Osteocyte (in vitro differentiated cells): ENCODE data around the gene MORN3. TPM values are rescaled to one million over a fixed set of nuclear protein-coding genes. Genes with fewer than 3 reads are reported as not detected.

ENCODE experiments used
- DNase-seq: peaks from one replicate; pipeline ENCODE4 v3.0.0; 2021; ENCODE audit warnings: mixed read lengths; ENCODE audit not compliant: unreplicated experiment; ENCODE audit errors: extremely low spot score
- H3K27ac Mint-ChIP-seq: one replicate; pipeline ENCODE4 v1.8.0; 2021; ENCODE audit warnings: mild to moderate bottlenecking, mixed read lengths; ENCODE audit not compliant: unreplicated experiment
- H3K27me3 Mint-ChIP-seq: one replicate; pipeline ENCODE4 v1.8.0; 2021; ENCODE audit warnings: mixed read lengths; ENCODE audit not compliant: unreplicated experiment
- H3K36me3 Mint-ChIP-seq: one replicate; pipeline ENCODE4 v1.8.0; 2021; ENCODE audit warnings: mixed read lengths; ENCODE audit not compliant: unreplicated experiment
- H3K4me1 Mint-ChIP-seq: one replicate; pipeline ENCODE4 v1.8.0; 2021; ENCODE audit warnings: mixed read lengths; ENCODE audit not compliant: unreplicated experiment
- H3K4me3 Mint-ChIP-seq: one replicate; pipeline ENCODE4 v1.8.0; 2021; ENCODE audit warnings: mild to moderate bottlenecking, moderate library complexity, mixed read lengths; ENCODE audit not compliant: unreplicated experiment
- H3K9me3 Mint-ChIP-seq: one replicate; pipeline ENCODE4 v1.8.0; 2021; ENCODE audit warnings: mixed read lengths; ENCODE audit not compliant: unreplicated experiment
- total RNA-seq: library from RNA; stranded (reverse); gene quantifications from 2 replicates; pipeline ENCODE4 v1.2.1, GENCODE V29; 2021
- TF ChIP-seq, protein P1 (sequence below): fragments of 200-600 bp; sonication (generic); IDR thresholded peaks from 2 replicates; pipeline ENCODE4 v1.5.0; 2021; ENCODE audit warnings: antibody characterized with exemption, mild to moderate bottlenecking, moderate library complexity

The MORN3 gene
- total RNA-seq, 1 donor from 2014 or later = 0.11 TPM

DNA sequence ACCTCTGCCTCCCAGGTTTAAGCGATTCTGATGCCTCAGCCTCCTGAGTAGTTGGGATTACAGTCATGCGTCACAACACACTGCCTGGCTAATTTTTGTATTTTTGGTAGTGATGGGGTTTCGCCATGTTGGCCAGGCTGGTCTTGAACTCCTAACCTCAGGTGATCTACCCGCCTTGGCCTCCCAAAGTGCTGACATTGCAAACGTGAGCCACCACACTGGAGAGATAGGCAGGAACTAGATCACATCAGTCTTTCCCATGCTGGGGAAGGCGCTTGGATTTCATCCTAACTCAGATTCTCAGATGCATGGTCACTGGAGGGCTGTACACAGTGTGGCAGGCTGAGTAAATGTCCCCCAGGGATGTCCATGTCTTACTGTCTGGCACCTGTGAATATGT lies 61.2 kb downstream of the MORN3 start:
- H3K4me1 Mint-ChIP-seq = peaks cover 9% of the 10 kb centered on the region
- H3K27me3 Mint-ChIP-seq = no peaks in the 10 kb centered on the region
- TF ChIP-seq, protein P1, sequence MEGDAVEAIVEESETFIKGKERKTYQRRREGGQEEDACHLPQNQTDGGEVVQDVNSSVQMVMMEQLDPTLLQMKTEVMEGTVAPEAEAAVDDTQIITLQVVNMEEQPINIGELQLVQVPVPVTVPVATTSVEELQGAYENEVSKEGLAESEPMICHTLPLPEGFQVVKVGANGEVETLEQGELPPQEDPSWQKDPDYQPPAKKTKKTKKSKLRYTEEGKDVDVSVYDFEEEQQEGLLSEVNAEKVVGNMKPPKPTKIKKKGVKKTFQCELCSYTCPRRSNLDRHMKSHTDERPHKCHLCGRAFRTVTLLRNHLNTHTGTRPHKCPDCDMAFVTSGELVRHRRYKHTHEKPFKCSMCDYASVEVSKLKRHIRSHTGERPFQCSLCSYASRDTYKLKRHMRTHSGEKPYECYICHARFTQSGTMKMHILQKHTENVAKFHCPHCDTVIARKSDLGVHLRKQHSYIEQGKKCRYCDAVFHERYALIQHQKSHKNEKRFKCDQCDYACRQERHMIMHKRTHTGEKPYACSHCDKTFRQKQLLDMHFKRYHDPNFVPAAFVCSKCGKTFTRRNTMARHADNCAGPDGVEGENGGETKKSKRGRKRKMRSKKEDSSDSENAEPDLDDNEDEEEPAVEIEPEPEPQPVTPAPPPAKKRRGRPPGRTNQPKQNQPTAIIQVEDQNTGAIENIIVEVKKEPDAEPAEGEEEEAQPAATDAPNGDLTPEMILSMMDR = no peak
- H3K9me3 Mint-ChIP-seq = no peaks in the 10 kb centered on the region
- H3K36me3 Mint-ChIP-seq = no peaks in the 10 kb centered on the region
- no peak overlapping the region for H3K27ac Mint-ChIP-seq
- H3K4me3 Mint-ChIP-seq = no peak overlapping the region
- no peak for DNase-seq

GRCh38 chr12:121603581-121603980 lies 65.9 kb downstream of the MORN3 start:
- no peak overlapping the region for H3K4me3 Mint-ChIP-seq

DNA sequence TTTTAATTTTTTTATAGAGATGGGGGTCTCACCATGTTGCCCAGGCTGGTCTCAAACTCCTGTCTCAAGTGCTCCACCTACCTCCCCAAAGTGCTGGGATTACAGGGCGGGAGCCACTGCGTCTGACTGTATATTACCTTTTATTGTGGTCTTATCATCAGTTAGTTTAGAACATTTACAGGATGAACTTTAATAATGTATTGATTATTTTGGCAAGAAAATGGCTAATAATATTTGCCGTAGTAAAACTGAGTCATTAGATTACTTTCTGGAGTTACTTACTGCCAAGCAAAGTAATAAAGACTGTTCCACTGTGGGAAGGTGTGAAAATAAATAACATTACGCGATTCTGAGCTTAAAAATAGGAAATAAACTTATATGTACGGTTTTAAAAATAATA lies 66.7 kb downstream of the MORN3 start:
- no peak overlapping the region for H3K4me3 Mint-ChIP-seq
- no peaks in the 10 kb centered on the region for H3K36me3 Mint-ChIP-seq
- TF ChIP-seq, protein P1 = no peak
- H3K9me3 Mint-ChIP-seq = no peaks in the 10 kb centered on the region
- DNase-seq = no peak
- H3K27ac Mint-ChIP-seq = no peak overlapping the region
- H3K4me1 Mint-ChIP-seq = peaks cover 1% of the 10 kb centered on the region
- no peaks in the 10 kb centered on the region for H3K27me3 Mint-ChIP-seq

More at GRCh38 chr12:121603581-121603980, 65.9 kb downstream of the MORN3 start:
- no peak for DNase-seq
- peaks cover 1% of the 10 kb centered on the region for H3K4me1 Mint-ChIP-seq
- H3K36me3 Mint-ChIP-seq = no peaks in the 10 kb centered on the region
- no peaks in the 10 kb centered on the region for H3K9me3 Mint-ChIP-seq
- TF ChIP-seq, protein P1 = no peak
- H3K27me3 Mint-ChIP-seq = no peaks in the 10 kb centered on the region
- H3K27ac Mint-ChIP-seq = no peak overlapping the region

- H3K27me3 Mint-ChIP-seq = no peaks in the 10 kb centered on the region
- no peak overlapping the region for H3K4me3 Mint-ChIP-seq
- H3K9me3 Mint-ChIP-seq = no peaks in the 10 kb centered on the region
- H3K27ac Mint-ChIP-seq = no peak overlapping the region
- peaks cover 1% of the 10 kb centered on the region for H3K4me1 Mint-ChIP-seq
- TF ChIP-seq, protein P1 = no peak
- H3K36me3 Mint-ChIP-seq = peaks cover under 1% of the 10 kb centered on the region
- DNase-seq = no peak
These were observed 68.6 kb downstream of the MORN3 start for GRCh38 chr12:121600702-121601336.

Other genes with a start within 250 kb of the MORN3 start
- gene KDM2B, start 88.6 kb downstream of the MORN3 start, total RNA-seq = 30.8 and 31.9 TPM in 2 replicates
- gene ORAI1, start 43.1 kb downstream of the MORN3 start, total RNA-seq = 9.1 and 11.1 TPM in 2 replicates
- gene TMEM120B, start 43.1 kb upstream of the MORN3 start, total RNA-seq = 10.2 and 13.2 TPM in 2 replicates
- gene RHOF, start 124.0 kb upstream of the MORN3 start, total RNA-seq = 11.3 and 11.9 TPM in 2 replicates
- gene SETD1B, start 134.4 kb upstream of the MORN3 start, total RNA-seq = 21.0 and 21.8 TPM in 2 replicates
- gene HPD, start 189.2 kb upstream of the MORN3 start, total RNA-seq = not detected in 2 replicates
- 58.0 and 63.5 TPM in 2 replicates for gene PSMD9, start 219.1 kb upstream of the MORN3 start, total RNA-seq
- gene CFAP251, start 248.9 kb upstream of the MORN3 start, total RNA-seq = 2.4 and 2.6 TPM in 2 replicates